H1 (cell line): ENCODE data around the gene CCDC182. TPM values are rescaled to one million over a fixed set of nuclear protein-coding genes. Genes with fewer than 3 reads are reported as not detected.

Source experiments
- CTCF ChIA-PET: fragments of 300-600 bp; sonication (Branson Sonifier 250); formaldehyde crosslinking; loops from one replicate; lab custom pipeline; 2021; ENCODE audit not compliant: partially characterized antibody; lab: Charles Lee
- POLR2A ChIA-PET: fragments of 300-600 bp; sonication (Branson Sonifier 250); formaldehyde crosslinking; loops from one replicate; lab custom pipeline; 2021; ENCODE audit warnings: inconsistent platforms; ENCODE audit not compliant: partially characterized antibody; lab: Charles Lee
- DNase-seq, 2 experiments: peaks; one replicate each; pipeline versions ENCODE4 v3.0.0 to v3.0.0-alpha.2; 2010 to 2022; ENCODE audit warnings: low spot score in 2 of 2, low read depth in 1 of 2, mixed read lengths in 1 of 2
- FAIRE-seq: peaks from 2 replicates; lab custom pipeline; 2011; peaks lifted over from hg19 to GRCh38; lab: Jason Lieb, UNC
- H2AFZ ChIP-seq: 2 replicates; pipeline ENCODE4 v1.8.1; 2012; ENCODE audit warnings: low read length, inconsistent platforms
- H2AK5ac ChIP-seq: 2 replicates; pipeline ENCODE4 v1.6.1; 2013; ENCODE audit warnings: low read depth, low read length
- H2BK120ac ChIP-seq: replicated peaks from 2 replicates; pipeline ENCODE3; 2013; ENCODE audit warnings: low read depth, low read length, inconsistent platforms
- H2BK12ac ChIP-seq: 2 replicates; pipeline ENCODE4 v1.6.1; 2013; ENCODE audit warnings: low read depth, low read length
- H2BK15ac ChIP-seq: 2 replicates; pipeline ENCODE4 v1.6.1; 2013; ENCODE audit warnings: low read length
- H2BK20ac ChIP-seq: 2 replicates; pipeline ENCODE4 v1.6.1; 2013; ENCODE audit warnings: low read length
- H2BK5ac ChIP-seq: 2 replicates; pipeline ENCODE4 v1.6.1; 2013; ENCODE audit warnings: low read depth, low read length
- H3K14ac ChIP-seq: 2 replicates; pipeline ENCODE4 v1.6.1; 2013; ENCODE audit warnings: inconsistent platforms; ENCODE audit not compliant: insufficient read length
- H3K18ac ChIP-seq: 2 replicates; pipeline ENCODE4 v1.6.1; 2013; ENCODE audit warnings: low read length; ENCODE audit errors: extremely low read depth
- H3K23ac ChIP-seq: 2 replicates; pipeline ENCODE4 v1.6.1; 2013; ENCODE audit warnings: inconsistent platforms; ENCODE audit not compliant: insufficient read length
- H3K23me2 ChIP-seq: 2 replicates; pipeline ENCODE4 v1.6.1; 2013; ENCODE audit warnings: low read depth, low read length
- H3K27ac ChIP-seq: 2 replicates; pipeline ENCODE4 v1.6.1; 2011; ENCODE audit warnings: low read depth, low read length, inconsistent platforms
- H3K27me3 ChIP-seq, 4 experiments: replicated peaks in 1 of 4; 1 replicate in 1 of 4; 2 replicates in 3 of 4; pipeline versions ENCODE4 v1.6.1 to v1.8.1; 2011 to 2013; ENCODE audit warnings: low read length in 3 of 4, mild to moderate bottlenecking in 3 of 4, inconsistent platforms in 2 of 4, mixed read lengths in 2 of 4, moderate library complexity in 1 of 4; ENCODE audit not compliant: control insufficient read depth in 3 of 4, insufficient read depth in 3 of 4; ENCODE audit errors: extremely low read depth in 1 of 4
- H3K36me3 ChIP-seq, 4 experiments: 2 replicates each; pipeline versions ENCODE4 v1.6.1 to v1.8.1; 2011 to 2013; ENCODE audit warnings: mild to moderate bottlenecking in 4 of 4, low read length in 3 of 4, moderate library complexity in 2 of 4, control low read depth in 1 of 4, inconsistent platforms in 1 of 4; ENCODE audit not compliant: insufficient read depth in 4 of 4, control insufficient read depth in 2 of 4
- H3K4ac ChIP-seq: replicated peaks from 2 replicates; pipeline ENCODE3; 2013; ENCODE audit warnings: low read length, low read depth, mixed read lengths, inconsistent platforms; ENCODE audit not compliant: insufficient read length
- H3K4me1 ChIP-seq, 4 experiments: replicated peaks in 1 of 4; 1 replicate in 1 of 4; 2 replicates in 3 of 4; pipeline versions ENCODE4 v1.6.1 to v1.8.1; 2011 to 2013; ENCODE audit warnings: low read length in 3 of 4, inconsistent platforms in 2 of 4, mixed read lengths in 1 of 4; ENCODE audit not compliant: insufficient read depth in 4 of 4, control insufficient read depth in 3 of 4
- H3K4me2 ChIP-seq, 2 experiments: 2 replicates each; pipeline versions ENCODE4 v1.6.1 to v1.8.1; 2011 to 2013; ENCODE audit warnings: low read depth in 2 of 2, low read length in 2 of 2, control low read depth in 1 of 2, inconsistent platforms in 1 of 2, mild to moderate bottlenecking in 1 of 2; ENCODE audit not compliant: insufficient read depth in 1 of 2
- H3K4me3 ChIP-seq, 4 experiments: fragments of 200-600, 300-600 bp in 1 of 4; sonication (generic), shearing (Covaris generic), sonication (Bioruptor Twin) in 1 of 4; 2 replicates each; pipeline versions ENCODE4 v1.5.1 to v1.8.1; 2011 to 2016; ENCODE audit warnings: low read length in 4 of 4, low read depth in 3 of 4, control low read depth in 2 of 4, inconsistent platforms in 2 of 4, mild to moderate bottlenecking in 2 of 4, mixed read lengths in 1 of 4, moderate library complexity in 1 of 4; ENCODE audit not compliant: insufficient read depth in 2 of 4; ENCODE audit errors: extremely low read depth in 1 of 4
- H3K56ac ChIP-seq: replicated peaks from 2 replicates; pipeline ENCODE3; 2013; ENCODE audit warnings: low read depth, mild to moderate bottlenecking, mixed read lengths, low read length, inconsistent platforms; ENCODE audit not compliant: insufficient read length
- H3K79me1 ChIP-seq: 2 replicates; pipeline ENCODE4 v1.6.1; 2013; ENCODE audit warnings: low read depth, low read length, control low read depth
- H3K79me2 ChIP-seq, 2 experiments: 2 replicates each; pipeline versions ENCODE4 v1.6.1 to v1.8.1; 2012 to 2013; ENCODE audit warnings: low read length in 2 of 2, mild to moderate bottlenecking in 2 of 2, inconsistent platforms in 1 of 2; ENCODE audit not compliant: insufficient read depth in 2 of 2, control insufficient read depth in 1 of 2
- H3K9ac ChIP-seq, 4 experiments: replicated peaks in 1 of 4; 1 replicate in 1 of 4; 2 replicates in 3 of 4; pipeline versions ENCODE4 v1.6.1 to v1.8.1; 2011 to 2013; ENCODE audit warnings: low read depth in 3 of 4, low read length in 3 of 4, control low read depth in 2 of 4, mild to moderate bottlenecking in 2 of 4, moderate library complexity in 2 of 4, inconsistent platforms in 1 of 4; ENCODE audit errors: extremely low read depth in 1 of 4
- H3K9me3 ChIP-seq, 2 experiments: 2 replicates each; pipeline versions ENCODE4 v1.6.1 to v1.8.1; 2012 to 2013; ENCODE audit warnings: mild to moderate bottlenecking in 2 of 2, moderate library complexity in 2 of 2, control low read depth in 1 of 2, inconsistent platforms in 1 of 2, low read depth in 1 of 2, low read length in 1 of 2, mixed read lengths in 1 of 2; ENCODE audit not compliant: insufficient read depth in 2 of 2
- H4K20me1 ChIP-seq, 2 experiments: replicated peaks in 1 of 2; 2 replicates each; pipeline versions ENCODE3 to v1.8.1; 2011 to 2013; ENCODE audit warnings: inconsistent platforms in 2 of 2, low read length in 2 of 2, mild to moderate bottlenecking in 1 of 2; ENCODE audit not compliant: insufficient read depth in 2 of 2, control insufficient read depth in 1 of 2
- H4K5ac ChIP-seq: 2 replicates; pipeline ENCODE4 v1.6.1; 2013; ENCODE audit warnings: low read length, low read depth, mixed read lengths, inconsistent platforms; ENCODE audit not compliant: insufficient read length
- H4K8ac ChIP-seq: 2 replicates; pipeline ENCODE4 v1.8.0; 2013; ENCODE audit warnings: mild to moderate bottlenecking, moderate library complexity, low read length, inconsistent platforms; ENCODE audit not compliant: insufficient read depth; ENCODE audit errors: extremely low read depth
- H4K91ac ChIP-seq: replicated peaks from 2 replicates; pipeline ENCODE3; 2013; ENCODE audit warnings: low read length, mixed read lengths, inconsistent platforms; ENCODE audit not compliant: insufficient read length
- ATF2 ChIP-seq: IDR thresholded peaks from 2 replicates; pipeline ENCODE4 v1.6.1; 2012; ENCODE audit warnings: low read length, inconsistent platforms
- ATF3 ChIP-seq: IDR thresholded peaks from 2 replicates; pipeline ENCODE4 v1.6.1; 2011; ENCODE audit warnings: low read depth, mild to moderate bottlenecking, low read length; ENCODE audit not compliant: insufficient read depth
- CBX8 ChIP-seq: fragments of 300-800, 300-1000 bp; sonication (generic); IDR thresholded peaks from 2 replicates; pipeline ENCODE4 v1.7.1; 2016; ENCODE audit warnings: low read depth, low read length, borderline replicate concordance
- CREB1 ChIP-seq: IDR thresholded peaks from 2 replicates; pipeline ENCODE4 v1.6.1; 2012; ENCODE audit warnings: inconsistent platforms
- GABPA ChIP-seq: IDR thresholded peaks from 2 replicates; pipeline ENCODE4 v1.6.1; 2011; ENCODE audit warnings: mild to moderate bottlenecking, low read length, moderate library complexity, borderline replicate concordance; ENCODE audit not compliant: insufficient read depth
- POLR2A ChIP-seq, 2 experiments: IDR thresholded peaks; 1 replicate in 1 of 2; 2 replicates in 1 of 2; pipeline ENCODE4 v1.6.1; 2011; ENCODE audit warnings: low read depth in 2 of 2, low read length in 2 of 2, mild to moderate bottlenecking in 2 of 2; ENCODE audit errors: control extremely low read depth in 1 of 2
- POU5F1 ChIP-seq: IDR thresholded peaks from 2 replicates; pipeline ENCODE4 v1.6.1; 2011; ENCODE audit warnings: low read depth, mild to moderate bottlenecking, low read length, moderate library complexity
- RBBP5 ChIP-seq: IDR thresholded peaks from 2 replicates; pipeline ENCODE4 v1.7.1; 2012; ENCODE audit warnings: low read depth, mild to moderate bottlenecking, inconsistent platforms, low read length, moderate library complexity, borderline replicate concordance
- SUZ12 ChIP-seq: fragments of 200-600 bp; sonication (generic); IDR thresholded peaks from 2 replicates; pipeline ENCODE4 v1.6.1; 2012; ENCODE audit warnings: mild to moderate bottlenecking, inconsistent platforms, low read length, moderate library complexity, mixed read lengths
- TEAD4 ChIP-seq: IDR thresholded peaks from 2 replicates; pipeline ENCODE4 v1.6.1; 2012; ENCODE audit warnings: low read depth, low read length, inconsistent platforms, mixed read lengths
- USF2 ChIP-seq: IDR thresholded peaks from 2 replicates; pipeline ENCODE4 v1.6.1; 2011; ENCODE audit warnings: low read length, improper control_type of control experiment
- WGBS, 2 experiments: shearing (Covaris generic) in 1 of 2; methylation state at CpG; one replicate each; pipeline versions ENCODE4 v1.1.6 to v1.1.7; 2013 to 2015; ENCODE audit warnings: low lambda C conversion rate in 2 of 2, mixed read lengths in 2 of 2, inconsistent platforms in 1 of 2, low coverage in 1 of 2, missing lambda C conversion rate in 1 of 2; ENCODE audit not compliant: insufficient replicate concordance in 2 of 2, insufficient coverage in 1 of 2, insufficient read length in 1 of 2; ENCODE audit errors: extremely low coverage in 1 of 2, missing lambda C conversion rate in 1 of 2; 5-methylcytosine and 5-hydroxymethylcytosine counted together
- polyA plus RNA-seq, 7 experiments: library from polyadenylated mRNA; depleted of rRNA in 3 of 7; stranded (reverse) in 5 of 7; unstranded in 2 of 7; fragments of >200 nt in 5 of 7; fragments of 200-250 nt in 2 of 7; gene quantifications; 1 replicate in 5 of 7; 2 replicates in 1 of 7; 4 replicates in 1 of 7; pipeline versions ENCODE4 v1.2.1 to v1.2.3, GENCODE V29; 2011 to 2013; ENCODE audit warnings: missing spikeins in 2 of 7, mixed read lengths in 2 of 7
- total RNA-seq: library from RNA; stranded (reverse); fragmentation: NEBNext Ultra II Directional; extraction: Animal tissue kit (Norgen Biotek cat#: 25700); gene quantifications from 2 replicates; pipeline ENCODE4 v1.2.1, GENCODE V29; 2021

The CCDC182 gene
- total and polyA plus RNA-seq, 2 of the 8 experiments (the other 6 are each of a cell fraction or from before 2014, with no cell fraction given), result not detected

GRCh38 chr17:57715981-57716380 is 29.1 kb downstream of the CCDC182 start:
- CTCF ChIA-PET, result interaction anchor here (0.6 to 1.1 kb wide), 6 partner anchors 9 to 560 kb away, joined by 3 to 4 read pairs (median 3); no protein-coding TSS in a partner anchor
- no peak for FAIRE-seq

More at GRCh38 chr17:57715981-57716380, 29.1 kb downstream of the CCDC182 start:
- no peak overlapping the region for H2BK20ac ChIP-seq
- TF ChIP-seq ATF3 (no peak), USF2 (no peak), TEAD4 (no peak), POLR2A (IDR thresholded peaks at IDR 0.05; ENCODE audit: control extremely low read depth in 1 of 2, low read depth in 2 of 2, low read length in 2 of 2) (no peak), SUZ12 (no peak), ATF2 (no peak), CREB1 (no peak), POU5F1 (no peak), GABPA (no peak), RBBP5 (no peak), CBX8 (no peak)
- H4K20me1 ChIP-seq, result no peaks in the 10 kb centered on the region
- 78% methylated on average over 1 of the region's 1 CpG; no CpG with 5 or more reads in 1 of the 2 experiments for WGBS, 2 experiments
- no peak overlapping the region for H2AK5ac ChIP-seq
- no peak overlapping the region for H2BK15ac ChIP-seq
- no peak overlapping the region for H3K18ac ChIP-seq
- no peak overlapping the region for H3K9ac ChIP-seq
- H3K36me3 ChIP-seq, result no peaks in the 10 kb centered on the region
- no peak overlapping the region for H2BK120ac ChIP-seq
- H3K23me2 ChIP-seq, result no peaks in the 10 kb centered on the region
- H4K8ac ChIP-seq, result no peak overlapping the region
- H3K4ac ChIP-seq, result no peak overlapping the region
- no peak overlapping the region for H3K27ac ChIP-seq
- H2BK12ac ChIP-seq, result no peak overlapping the region
- POLR2A ChIA-PET, result no interaction called here
- H3K4me1 ChIP-seq, result no peaks in the 10 kb centered on the region
- H4K5ac ChIP-seq, result no peak overlapping the region
- no peaks in the 10 kb centered on the region for H3K27me3 ChIP-seq
- H4K91ac ChIP-seq, result no peak overlapping the region
- no peak overlapping the region for H2AFZ ChIP-seq
- no peaks in the 10 kb centered on the region for H3K9me3 ChIP-seq
- H3K4me3 ChIP-seq, result no peak overlapping the region
- no peak for DNase-seq
- H3K56ac ChIP-seq, result no peak overlapping the region
- H3K23ac ChIP-seq, result no peak overlapping the region
- H3K14ac ChIP-seq, result no peak overlapping the region
- H3K79me2 ChIP-seq, result no peaks in the 10 kb centered on the region
- H2BK5ac ChIP-seq, result no peak overlapping the region
- H3K4me2 ChIP-seq, result no peak overlapping the region
- H3K79me1 ChIP-seq, result no peaks in the 10 kb centered on the region
